ENCODE results near the gene NEBL.

Gene NEBL

GRCh38 chr10:20760460-20760859 is 136.7 kb downstream of the NEBL start:
- DNase-seq: no peak
- H3K4me3 Mint-ChIP-seq: no peak overlapping the region
- no peaks in the 10 kb centered on the region for H3K36me3 Mint-ChIP-seq

GRCh38 chr10:20748551-20748950 is 148.6 kb downstream of the NEBL start:
- no peaks in the 10 kb centered on the region for H3K27me3 Mint-ChIP-seq
- H3K4me3 Mint-ChIP-seq: no peak overlapping the region
- ATAC-seq (replicated peaks) (no peak), DNase-seq (no peak)
- H3K27ac Mint-ChIP-seq: no peak overlapping the region
- no peaks in the 10 kb centered on the region for H3K36me3 Mint-ChIP-seq
- H3K4me1 Mint-ChIP-seq: no peaks in the 10 kb centered on the region
- peaks cover 9 to 14% of the 10 kb centered on the region in 2 donors for H3K9me3 Mint-ChIP-seq

More at GRCh38 chr10:20760460-20760859, 136.7 kb downstream of the NEBL start:
- Mint-ChIP-seq H3K27ac (no peak overlapping the region), H3K9me3 (peaks cover 5 to 8% of the 10 kb centered on the region in 2 donors), H3K4me1 (no peaks in the 10 kb centered on the region), H3K27me3 (no peaks in the 10 kb centered on the region)
- ATAC-seq (replicated peaks): no peak

- H3K36me3 Mint-ChIP-seq: no peaks in the 10 kb centered on the region
Observed at GRCh38 chr10:20747782-20748181, 149.3 kb downstream of the NEBL start.

GRCh38 chr10:20746856-20747255 is 150.3 kb downstream of the NEBL start:
- H3K4me3 Mint-ChIP-seq: no peak overlapping the region
- no peaks in the 10 kb centered on the region for H3K36me3 Mint-ChIP-seq
- no peak overlapping the region for H3K27ac Mint-ChIP-seq
- no peaks in the 10 kb centered on the region for H3K4me1 Mint-ChIP-seq
- DNase-seq (no peak), ATAC-seq (replicated peaks) (no peak)
- H3K27me3 Mint-ChIP-seq: no peaks in the 10 kb centered on the region
- H3K9me3 Mint-ChIP-seq: peaks cover 9 to 15% of the 10 kb centered on the region in 2 donors

More at GRCh38 chr10:20747782-20748181, 149.3 kb downstream of the NEBL start:
- Mint-ChIP-seq H3K27ac (no peak overlapping the region), H3K27me3 (no peaks in the 10 kb centered on the region), H3K4me1 (no peaks in the 10 kb centered on the region), H3K9me3 (peaks cover 9 to 14% of the 10 kb centered on the region in 2 donors), H3K4me3 (no peak overlapping the region)
- no peak for DNase-seq
- no peak for ATAC-seq (replicated peaks)

GRCh38 chr10:20745556-20746375 is 151.3 kb downstream of the NEBL start:
- Mint-ChIP-seq H3K4me1 (no peaks in the 10 kb centered on the region), H3K4me3 (no peak overlapping the region), H3K36me3 (no peaks in the 10 kb centered on the region), H3K9me3 (peaks cover 11 to 21% of the 10 kb centered on the region in 2 donors), H3K27ac (no peak overlapping the region), H3K27me3 (no peaks in the 10 kb centered on the region)
- DNase-seq: no peak
- ATAC-seq (replicated peaks): no peak

GRCh38 chr10:20744821-20745220 is 152.3 kb downstream of the NEBL start:
- Mint-ChIP-seq H3K27ac (no peak overlapping the region), H3K27me3 (no peaks in the 10 kb centered on the region), H3K9me3 (peaks cover 5 to 13% of the 10 kb centered on the region in 2 donors), H3K36me3 (no peaks in the 10 kb centered on the region), H3K4me1 (no peaks in the 10 kb centered on the region), H3K4me3 (no peak overlapping the region)
- no peak for DNase-seq
- no peak for ATAC-seq (replicated peaks)

GRCh38 chr10:20743942-20744341 is 153.2 kb downstream of the NEBL start:
- no peaks in the 10 kb centered on the region for H3K27me3 Mint-ChIP-seq
- H3K36me3 Mint-ChIP-seq: no peaks in the 10 kb centered on the region
- no peak overlapping the region for H3K27ac Mint-ChIP-seq
- ATAC-seq (replicated peaks) (no peak), DNase-seq (no peak)
- H3K9me3 Mint-ChIP-seq: peaks cover 6 to 10% of the 10 kb centered on the region in 2 donors
- H3K4me3 Mint-ChIP-seq: no peak overlapping the region
- no peaks in the 10 kb centered on the region for H3K4me1 Mint-ChIP-seq

GRCh38 chr10:20742737-20743541 is 154.2 kb downstream of the NEBL start:
- Mint-ChIP-seq H3K36me3 (no peaks in the 10 kb centered on the region), H3K4me3 (no peak overlapping the region), H3K27ac (no peak overlapping the region), H3K27me3 (no peaks in the 10 kb centered on the region), H3K9me3 (peaks cover 5 to 7% of the 10 kb centered on the region in 2 donors), H3K4me1 (no peaks in the 10 kb centered on the region)
- DNase-seq (no peak), ATAC-seq (replicated peaks) (no peak)

GRCh38 chr10:20740120-20740519 is 157.0 kb downstream of the NEBL start:
- no peaks in the 10 kb centered on the region for H3K27me3 Mint-ChIP-seq
- H3K36me3 Mint-ChIP-seq: no peaks in the 10 kb centered on the region
- H3K4me1 Mint-ChIP-seq: no peaks in the 10 kb centered on the region
- DNase-seq (no peak), ATAC-seq (replicated peaks) (no peak)
- H3K4me3 Mint-ChIP-seq: no peak overlapping the region
- no peak overlapping the region for H3K27ac Mint-ChIP-seq
- peaks cover 7% of the 10 kb centered on the region in 2 donors for H3K9me3 Mint-ChIP-seq

- no peak for DNase-seq
- no peak overlapping the region for H3K27ac Mint-ChIP-seq
- H3K36me3 Mint-ChIP-seq: no peaks in the 10 kb centered on the region
- peaks cover 7% of the 10 kb centered on the region in 2 donors for H3K9me3 Mint-ChIP-seq
- H3K4me1 Mint-ChIP-seq: no peaks in the 10 kb centered on the region
- ATAC-seq (replicated peaks): no peak
- H3K27me3 Mint-ChIP-seq: no peaks in the 10 kb centered on the region
- H3K4me3 Mint-ChIP-seq: no peak overlapping the region
Observed at GRCh38 chr10:20737107-20737506, 160.0 kb downstream of the NEBL start.
